Heart left ventricle (tissue), 16 donors: ENCODE measurements around the gene NELL1. TPM values are rescaled to one million over a fixed set of nuclear protein-coding genes. Genes with fewer than 3 reads are reported as not detected.

Experiments
- ATAC-seq, 4 donors: fragments of 200-7000 bp; cut with Tn5 transposase; one replicate each; pipeline ENCODE4 v1.9.1; 2020 to 2022; ENCODE audit warnings: moderate library complexity in 4 of 4, mild to moderate bottlenecking in 3 of 4, moderate number of reproducible peaks in 1 of 4
- DNase-seq, 5 donors: peaks; one replicate each; pipeline ENCODE4 v3.0.0-alpha.2; 2020
- H3K27ac ChIP-seq, 12 donors: fragments of 200-600 bp; sonication (generic) in 4 of 12; one replicate each; pipeline versions ENCODE4 v1.5.0 to v1.8.0; 2016 to 2022; ENCODE audit warnings: mild to moderate bottlenecking in 2 of 12
- H3K27me3 ChIP-seq, 9 donors: fragments of 200-600 bp; sonication (generic) in 2 of 9; one replicate each; pipeline versions ENCODE4 v1.5.1 to v1.8.0; 2016 to 2022; ENCODE audit warnings: mild to moderate bottlenecking in 3 of 9
- H3K36me3 ChIP-seq, 9 donors: fragments of 200-600 bp; sonication (generic) in 2 of 9; one replicate each; pipeline versions ENCODE4 v1.5.0 to v1.8.0; 2018 to 2022; ENCODE audit warnings: mild to moderate bottlenecking in 2 of 9
- H3K4me1 ChIP-seq, 12 donors: fragments of 200-600 bp; sonication (generic) in 4 of 12; one replicate each; pipeline versions ENCODE4 v1.5.0 to v1.8.0; 2016 to 2022; ENCODE audit warnings: mild to moderate bottlenecking in 3 of 12
- H3K4me3 ChIP-seq, 12 donors: fragments of 200-600 bp; sonication (generic) in 4 of 12; one replicate each; pipeline versions ENCODE4 v1.5.0 to v1.8.0; 2017 to 2022; ENCODE audit warnings: mild to moderate bottlenecking in 9 of 12, moderate library complexity in 4 of 12
- H3K9me3 ChIP-seq, 12 donors: fragments of 200-600 bp; sonication (generic) in 4 of 12; one replicate each; pipeline versions ENCODE4 v1.5.0 to v1.8.0; 2016 to 2022; ENCODE audit warnings: mild to moderate bottlenecking in 1 of 12
- CTCF ChIP-seq, 12 donors: fragments of 200-600 bp; sonication (generic) in 4 of 12; IDR thresholded peaks; one replicate each; pipeline versions ENCODE4 v1.5.0 to v1.8.0; 2018 to 2022; ENCODE audit warnings: antibody characterized with exemption in 12 of 12, mild to moderate bottlenecking in 5 of 12
- POLR2A ChIP-seq, 2 donors: fragments of 450-650 bp; IDR thresholded peaks; one replicate each; pipeline ENCODE4 v1.6.1; 2017; ENCODE audit warnings: antibody characterized with exemption in 2 of 2, mild to moderate bottlenecking in 2 of 2, moderate library complexity in 2 of 2
- WGBS, 4 donors: extraction: QIAGEN DNeasy Blood & Tissue Kit in 2 of 4; methylation state at CpG; one replicate each; pipeline versions ENCODE4 v1.1.5 to v1.1.7; 2013 to 2018; 5-methylcytosine and 5-hydroxymethylcytosine counted together
- intact Hi-C, 10 donors: fragments of 100-400 bp; cut with DNase I; formaldehyde crosslinking; loops; one replicate each; pipeline versions ENCODE4 v1.11.1 to v1.14.2; 2022
- polyA plus RNA-seq, 2 donors: library from polyadenylated mRNA; stranded (reverse); fragments of 200-250 nt; gene quantifications; one replicate each; pipeline ENCODE4 v1.2.3, GENCODE V29; 2013
- total RNA-seq, 9 donors: library from RNA; depleted of rRNA in 2 of 9; stranded (reverse); fragments of >200 nt in 2 of 9; fragmentation: NEBNext Ultra II Directional in 3 of 9; extraction: Animal tissue kit (Norgen Biotek cat#: 25700) in 3 of 9; gene quantifications; one replicate each; pipeline versions ENCODE4 v1.1.0 to v1.2.4, GENCODE V29; 2016 to 2023
- donor health status: ischemic (EF 13 %, LVEDD 7.1; RV severe dilation, severe dysfunction).
- donor health status: healthy with polysubstance abuse.
- donor health status: DM: no; HTN: yes; CAD: no.
- donor health status: DM: no; HTN: no; CAD: no.
- donor health status: ischemic (EF 25% LVEDD 6.9; RV normal size, moderate dysfunction).
- donor health status: ischemic (EF 25% LVEDD 5.7; RV mildly dilated, moderate dysfunction).
- donor health status: healthy.
- donor health status: DM: yes; HTN: yes; CAD: no.
- donor health status: ischemic (EF 35%, LVEDD 5.7; RV mildly dilated, moderate dysfunction).
- donor health status: nonischemic (EF 11% LVEDD 7.7; RV severe dilation, severe dysfunction).
- donor health status: DM: yes; HTN: yes; CAD: no.
- donor health status: PGD.
- donor health status: ischemic (EF 29% LVEDD 5.4; RV normal size, mild dysfunction).
- donor health status: nonischemic (EF 23%, LVEDD 6.1; RV moderate dilation, normal function).

The NELL1 gene
- total and polyA plus RNA-seq, 11 donors: 1.6 TPM; not detected in 10

DNA sequence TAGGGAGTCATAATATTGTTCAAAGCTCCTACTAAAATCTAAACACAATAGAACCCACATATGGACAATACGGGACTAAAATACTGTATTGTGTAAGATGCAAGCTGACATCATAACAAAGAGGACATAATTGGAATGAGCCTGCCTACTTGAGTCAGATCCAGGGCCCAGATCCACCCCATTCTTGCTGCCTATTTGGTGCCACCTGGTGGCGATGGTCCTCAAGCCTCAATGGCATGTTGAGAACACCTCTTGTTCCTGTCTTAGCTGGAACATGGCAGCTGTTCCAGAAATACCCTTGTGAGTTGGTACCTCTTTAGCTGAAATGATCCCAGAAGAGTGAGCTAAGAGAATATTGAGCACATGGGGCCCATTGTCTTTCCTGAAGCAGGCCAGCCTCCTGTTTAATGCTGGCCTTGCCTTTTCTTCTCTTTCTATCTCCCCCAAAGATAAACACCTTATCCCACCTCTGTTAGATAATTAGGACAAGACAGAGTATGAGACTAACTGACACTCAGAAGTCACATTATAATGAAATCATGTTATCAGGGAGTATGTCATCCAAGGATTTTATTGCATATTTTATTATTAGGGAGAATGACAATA is 842.6 kb downstream of the NELL1 start:
- DNase-seq (peak in 2 of 5 donors; percentile 7 to 32), ATAC-seq (no peak)
- Histone ChIP-seq H3K27me3 (no peaks in the 10 kb centered on the region), H3K9me3 (no peaks in the 10 kb centered on the region), H3K4me3 (no peak overlapping the region), H3K36me3 (no peaks in the 10 kb centered on the region), H3K4me1 (no peaks in the 10 kb centered on the region), H3K27ac (no peak overlapping the region)
- intact Hi-C loops: loop anchor here in 2 of 10 donors (5.0 kb wide), 1 partner anchor 865 kb away; no protein-coding TSS in a partner anchor
- TF ChIP-seq POLR2A (IDR thresholded peaks at IDR 0.05): no peak
- TF ChIP-seq CTCF (IDR thresholded peaks at IDR 0.05): peak in 9 of 12 donors; percentile 8 to 42 (median 26)
- 8 to 37% (median 26%) methylated on average over 2 of the region's 2 CpGs for WGBS, 4 donors

- DNase-seq: no peak
- intact Hi-C loops: loop anchor here in 2 of 10 donors (5.0 kb wide), 1 partner anchor 867 kb away; no protein-coding TSS in a partner anchor
- Histone ChIP-seq H3K36me3 (no peaks in the 10 kb centered on the region), H3K27ac (no peak overlapping the region), H3K4me1 (no peaks in the 10 kb centered on the region), H3K27me3 (no peaks in the 10 kb centered on the region), H3K4me3 (no peak overlapping the region), H3K9me3 (no peaks in the 10 kb centered on the region)
- TF ChIP-seq POLR2A (IDR thresholded peaks at IDR 0.05) (no peak), CTCF (IDR thresholded peaks at IDR 0.05) (peak in 1 of 12 donors; percentile 40)
- no peak for ATAC-seq
- 31 to 43% (median 36%) methylated on average over 3 of the region's 3 CpGs for WGBS, 4 donors
These were observed 844.9 kb downstream of the NELL1 start for GRCh38 chr11:21514316-21514715.

GRCh38 chr11:21520244-21520643 is 850.9 kb downstream of the NELL1 start:
- Histone ChIP-seq H3K4me1 (no peaks in the 10 kb centered on the region), H3K27ac (no peak overlapping the region), H3K9me3 (peaks cover 0 to 2% (median 0%) of the 10 kb centered on the region in 12 donors), H3K4me3 (no peak overlapping the region), H3K27me3 (no peaks in the 10 kb centered on the region), H3K36me3 (no peaks in the 10 kb centered on the region)
- DNase-seq (no peak), ATAC-seq (no peak)
- intact Hi-C loops: no loop called here
- TF ChIP-seq CTCF (IDR thresholded peaks at IDR 0.05) (no peak), POLR2A (IDR thresholded peaks at IDR 0.05) (no peak)
- WGBS, 4 donors: 63 to 80% (median 78%) methylated on average over 1 of the region's 1 CpG

DNA sequence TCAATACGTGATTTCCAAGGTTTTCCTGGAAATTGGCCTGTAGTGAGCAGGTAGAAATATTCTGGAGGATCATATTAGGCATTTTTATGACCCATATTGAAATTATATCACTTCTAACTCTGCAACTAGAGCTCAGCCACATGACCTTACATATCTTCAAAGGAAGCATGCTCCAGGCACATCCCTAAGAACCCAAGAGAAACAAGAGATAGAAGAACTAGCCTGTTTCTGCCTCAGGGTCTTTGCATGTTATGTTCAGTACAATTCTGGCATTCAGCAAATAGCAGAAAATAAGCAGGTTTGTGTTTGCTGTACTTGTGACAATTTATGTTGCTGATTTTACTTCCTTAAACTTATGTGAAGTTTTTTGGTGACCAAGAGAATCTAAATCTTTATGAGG is 859.8 kb downstream of the NELL1 start:
- H3K27me3 ChIP-seq: no peaks in the 10 kb centered on the region
- H3K27ac ChIP-seq: no peak overlapping the region
- DNase-seq: no peak
- no peaks in the 10 kb centered on the region for H3K9me3 ChIP-seq
- TF ChIP-seq CTCF (IDR thresholded peaks at IDR 0.05): no peak
- no peak for TF ChIP-seq POLR2A (IDR thresholded peaks at IDR 0.05)
- intact Hi-C loops: no loop called here
- H3K36me3 ChIP-seq: no peaks in the 10 kb centered on the region
- H3K4me3 ChIP-seq: no peak overlapping the region
- ATAC-seq: no peak
- no peaks in the 10 kb centered on the region for H3K4me1 ChIP-seq
- WGBS, 4 donors: 42 to 68% (median 51%) methylated on average over 1 of the region's 1 CpG
